Mesenteric fat pad (tissue), 1 donor: Measurements from ENCODE around the gene NPHP1. TPM values are rescaled to one million over a fixed set of nuclear protein-coding genes. Genes with fewer than 3 reads are reported as not detected.
A peak's percentile ranks its signal among the peaks of the same experiment; 100 is the strongest.
"Not testable (repeated sequence)": the region's sequence is repeated elsewhere in the genome, so short reads cannot be mapped to it uniquely, and the experiment has no call there.

Source experiments
- DNase-seq: peaks from one replicate; pipeline ENCODE4 v3.0.0-alpha.2; 2020; ENCODE audit warnings: low spot score
- total RNA-seq: library from RNA; stranded (reverse); fragmentation: NEBNext Ultra II Directional; extraction: Animal tissue kit (Norgen Biotek cat#: 25700); gene quantifications from one replicate; pipeline ENCODE4 v1.2.1, GENCODE V29; 2021
- donor health status: DM: yes; HTN: yes; CAD: no.

NPHP1 gene
- total RNA-seq, 1 donor from 2014 or later = 2.2 TPM

GRCh38 chr2:110104025-110104771 is 100.6 kb downstream of the NPHP1 start:
- no peak for DNase-seq

- DNase-seq = no peak
Observed at GRCh38 chr2:110103061-110103961, 101.5 kb downstream of the NPHP1 start.

- DNase-seq = no peak
Observed at GRCh38 chr2:110101901-110102803, 102.7 kb downstream of the NPHP1 start.

- peak; percentile 96 for DNase-seq
Observed at GRCh38 chr2:110101280-110101844, 103.5 kb downstream of the NPHP1 start.

GRCh38 chr2:110100880-110101279 is 103.9 kb downstream of the NPHP1 start:
- not testable (repeated sequence) for DNase-seq

- no peak for DNase-seq
Observed at GRCh38 chr2:110100480-110100879, 104.3 kb downstream of the NPHP1 start.

GRCh38 chr2:110099471-110100225 is 105.2 kb downstream of the NPHP1 start:
- no peak for DNase-seq

- no peak for DNase-seq
Observed at GRCh38 chr2:110099038-110099425, 105.8 kb downstream of the NPHP1 start.

GRCh38 chr2:110097506-110098220 is 107.2 kb downstream of the NPHP1 start:
- no peak for DNase-seq

GRCh38 chr2:110095994-110096633 is 108.7 kb downstream of the NPHP1 start:
- DNase-seq = no peak

GRCh38 chr2:110094884-110095534 is 109.8 kb downstream of the NPHP1 start:
- DNase-seq = not testable (repeated sequence)

GRCh38 chr2:110093924-110094323 is 110.9 kb downstream of the NPHP1 start:
- DNase-seq = not testable (repeated sequence)

- DNase-seq = not testable (repeated sequence)
Observed at GRCh38 chr2:110090164-110090563, 114.6 kb downstream of the NPHP1 start.

GRCh38 chr2:110083757-110084156 is 121.1 kb downstream of the NPHP1 start:
- not testable (repeated sequence) for DNase-seq

- not testable (repeated sequence) for DNase-seq
Observed at GRCh38 chr2:110083162-110083561, 121.7 kb downstream of the NPHP1 start.

- not testable (repeated sequence) for DNase-seq
Observed at GRCh38 chr2:110078104-110078503, 126.7 kb downstream of the NPHP1 start.

- DNase-seq = not testable (repeated sequence)
Observed at GRCh38 chr2:110075896-110076295, 128.9 kb downstream of the NPHP1 start.
